Peyer's patch (tissue), 4 donors: Measurements from ENCODE around the gene CA4.
"Not testable (repeated sequence)": the region's sequence is repeated elsewhere in the genome, so short reads cannot be mapped to it uniquely, and the experiment has no call there.

Experiments used
- POLR2A ChIP-seq, 2 donors: fragments of 450-650 bp; IDR thresholded peaks; one replicate each; pipeline ENCODE4 v1.5.1; 2017; ENCODE audit warnings: antibody characterized with exemption in 2 of 2, mild to moderate bottlenecking in 2 of 2, moderate library complexity in 2 of 2
- TF ChIP-seq, protein P1 (sequence below), 6 experiments: fragments of 450-650 bp in 4 of 6; fragments of 200-600 bp in 2 of 6; sonication (generic) in 1 of 6; IDR thresholded peaks; one replicate each; pipeline ENCODE4 v1.5.1; 2017 to 2019; ENCODE audit warnings: antibody characterized with exemption in 6 of 6, mild to moderate bottlenecking in 3 of 6, moderate library complexity in 1 of 6

DNA sequence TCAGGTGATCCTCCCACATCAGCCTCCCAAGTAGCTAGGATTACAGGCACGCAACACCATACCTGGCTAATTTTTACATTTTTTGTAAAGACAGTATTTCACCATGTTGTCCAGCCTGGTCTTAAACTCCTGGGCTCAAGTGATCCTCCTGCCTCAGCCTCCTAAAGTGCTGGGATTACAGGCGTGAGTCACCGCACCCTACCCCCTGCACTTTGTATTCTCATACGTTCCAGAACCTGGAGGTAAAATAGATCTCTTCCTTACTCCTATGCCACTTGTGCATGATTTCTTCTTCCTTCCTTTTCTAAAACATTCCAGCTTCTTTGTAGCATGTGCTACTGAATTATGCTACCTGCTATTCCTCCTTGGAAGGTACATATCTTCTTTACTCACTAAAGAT lies 44.4 kb downstream of the CA4 start:
- TF ChIP-seq, protein P1, sequence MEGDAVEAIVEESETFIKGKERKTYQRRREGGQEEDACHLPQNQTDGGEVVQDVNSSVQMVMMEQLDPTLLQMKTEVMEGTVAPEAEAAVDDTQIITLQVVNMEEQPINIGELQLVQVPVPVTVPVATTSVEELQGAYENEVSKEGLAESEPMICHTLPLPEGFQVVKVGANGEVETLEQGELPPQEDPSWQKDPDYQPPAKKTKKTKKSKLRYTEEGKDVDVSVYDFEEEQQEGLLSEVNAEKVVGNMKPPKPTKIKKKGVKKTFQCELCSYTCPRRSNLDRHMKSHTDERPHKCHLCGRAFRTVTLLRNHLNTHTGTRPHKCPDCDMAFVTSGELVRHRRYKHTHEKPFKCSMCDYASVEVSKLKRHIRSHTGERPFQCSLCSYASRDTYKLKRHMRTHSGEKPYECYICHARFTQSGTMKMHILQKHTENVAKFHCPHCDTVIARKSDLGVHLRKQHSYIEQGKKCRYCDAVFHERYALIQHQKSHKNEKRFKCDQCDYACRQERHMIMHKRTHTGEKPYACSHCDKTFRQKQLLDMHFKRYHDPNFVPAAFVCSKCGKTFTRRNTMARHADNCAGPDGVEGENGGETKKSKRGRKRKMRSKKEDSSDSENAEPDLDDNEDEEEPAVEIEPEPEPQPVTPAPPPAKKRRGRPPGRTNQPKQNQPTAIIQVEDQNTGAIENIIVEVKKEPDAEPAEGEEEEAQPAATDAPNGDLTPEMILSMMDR (IDR thresholded peaks at IDR 0.05): not testable (repeated sequence)
- not testable (repeated sequence) for TF ChIP-seq POLR2A (IDR thresholded peaks at IDR 0.05)
